ENCODE data around the gene HCRTR1. TPM values are rescaled to one million over a fixed set of nuclear protein-coding genes. Genes with fewer than 3 reads are reported as not detected.
A peak's percentile ranks its signal among the peaks of the same experiment; 100 is the strongest.

Gene HCRTR1
- total RNA-seq, 4 donors from 2014 or later, result 0.59 TPM; not detected in 3

DNA sequence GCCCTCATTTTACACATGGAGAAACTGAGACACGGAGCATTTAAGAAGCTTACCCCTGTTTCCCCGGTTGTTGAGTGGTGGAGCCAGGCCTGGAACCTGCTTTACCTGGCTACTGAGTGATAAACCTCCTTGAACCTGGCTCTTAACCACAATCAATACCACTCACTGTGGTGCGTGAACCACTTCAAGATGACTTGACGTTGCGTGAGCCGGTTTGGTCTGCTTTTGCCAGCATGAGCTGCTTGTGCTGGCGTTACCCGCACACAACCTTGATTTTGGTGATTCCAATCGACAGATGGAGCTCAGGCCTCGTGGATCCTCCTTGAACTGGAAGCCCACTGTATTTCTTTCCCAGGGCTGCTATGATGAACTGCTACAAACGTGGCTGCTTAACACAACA is 47.3 kb upstream of the HCRTR1 start:
- TF ChIP-seq POLR2A (IDR thresholded peaks at IDR 0.05), result no peak
- TF ChIP-seq, protein P1, sequence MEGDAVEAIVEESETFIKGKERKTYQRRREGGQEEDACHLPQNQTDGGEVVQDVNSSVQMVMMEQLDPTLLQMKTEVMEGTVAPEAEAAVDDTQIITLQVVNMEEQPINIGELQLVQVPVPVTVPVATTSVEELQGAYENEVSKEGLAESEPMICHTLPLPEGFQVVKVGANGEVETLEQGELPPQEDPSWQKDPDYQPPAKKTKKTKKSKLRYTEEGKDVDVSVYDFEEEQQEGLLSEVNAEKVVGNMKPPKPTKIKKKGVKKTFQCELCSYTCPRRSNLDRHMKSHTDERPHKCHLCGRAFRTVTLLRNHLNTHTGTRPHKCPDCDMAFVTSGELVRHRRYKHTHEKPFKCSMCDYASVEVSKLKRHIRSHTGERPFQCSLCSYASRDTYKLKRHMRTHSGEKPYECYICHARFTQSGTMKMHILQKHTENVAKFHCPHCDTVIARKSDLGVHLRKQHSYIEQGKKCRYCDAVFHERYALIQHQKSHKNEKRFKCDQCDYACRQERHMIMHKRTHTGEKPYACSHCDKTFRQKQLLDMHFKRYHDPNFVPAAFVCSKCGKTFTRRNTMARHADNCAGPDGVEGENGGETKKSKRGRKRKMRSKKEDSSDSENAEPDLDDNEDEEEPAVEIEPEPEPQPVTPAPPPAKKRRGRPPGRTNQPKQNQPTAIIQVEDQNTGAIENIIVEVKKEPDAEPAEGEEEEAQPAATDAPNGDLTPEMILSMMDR (IDR thresholded peaks at IDR 0.05 in 4 of 5, conservative IDR thresholded peaks at IDR 0.05 in 1 of 5), result no peak
- DNase-seq (no peak), ATAC-seq (no peak)
- intact Hi-C loops (cut with DNase I; ENCODE audit: low total_unique reads), result no loop called here
- no peaks in the 10 kb centered on the region for H3K36me3 ChIP-seq
- peaks cover 0 to 10% of the 10 kb centered on the region in 2 donors for H3K4me1 ChIP-seq
- no peak overlapping the region for H3K27ac ChIP-seq
- no peak overlapping the region for H3K4me3 ChIP-seq
- no peaks in the 10 kb centered on the region for H3K27me3 ChIP-seq
- in situ Hi-C loops (cut with MboI; ENCODE audit: low sequenced_read_pairs in 4 of 4), result loop anchor here in 2 of 4 donors (25.0 kb wide), 1 partner anchor 217 kb away; no protein-coding TSS in a partner anchor
- H3K9me3 ChIP-seq, result no peaks in the 10 kb centered on the region

DNA sequence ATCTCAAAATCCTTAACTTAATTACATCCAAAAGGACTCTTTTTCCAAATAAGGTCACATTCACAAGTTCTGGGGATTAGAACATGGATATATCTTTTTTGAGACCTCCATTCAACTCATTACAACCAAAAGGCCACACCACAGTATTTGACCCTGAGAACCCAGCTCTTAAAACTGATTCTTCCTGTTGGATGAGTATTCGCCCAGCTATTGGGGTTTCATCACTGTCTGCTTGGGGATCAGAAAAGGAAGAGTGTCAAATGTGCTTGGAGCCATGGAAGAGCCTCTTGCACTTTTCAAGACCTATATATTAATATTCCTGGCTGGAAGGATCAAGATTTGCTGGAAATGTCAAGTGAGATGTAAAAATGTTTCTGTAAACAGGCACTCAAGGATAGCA is 46.6 kb upstream of the HCRTR1 start:
- Histone ChIP-seq H3K36me3 (no peaks in the 10 kb centered on the region), H3K9me3 (no peaks in the 10 kb centered on the region), H3K27me3 (no peaks in the 10 kb centered on the region), H3K27ac (no peak overlapping the region), H3K4me3 (no peak overlapping the region), H3K4me1 (peaks cover 0 to 10% of the 10 kb centered on the region in 2 donors)
- DNase-seq (no peak), ATAC-seq (no peak)
- no peak for TF ChIP-seq POLR2A (IDR thresholded peaks at IDR 0.05)
- TF ChIP-seq, protein P1 (IDR thresholded peaks at IDR 0.05 in 4 of 5, conservative IDR thresholded peaks at IDR 0.05 in 1 of 5), result no peak
- intact Hi-C loops (cut with DNase I; ENCODE audit: low total_unique reads), result no loop called here
- in situ Hi-C loops (cut with MboI; ENCODE audit: low sequenced_read_pairs in 4 of 4), result loop anchor here in 2 of 4 donors (25.0 kb wide), 1 partner anchor 216 kb away; no protein-coding TSS in a partner anchor

DNA sequence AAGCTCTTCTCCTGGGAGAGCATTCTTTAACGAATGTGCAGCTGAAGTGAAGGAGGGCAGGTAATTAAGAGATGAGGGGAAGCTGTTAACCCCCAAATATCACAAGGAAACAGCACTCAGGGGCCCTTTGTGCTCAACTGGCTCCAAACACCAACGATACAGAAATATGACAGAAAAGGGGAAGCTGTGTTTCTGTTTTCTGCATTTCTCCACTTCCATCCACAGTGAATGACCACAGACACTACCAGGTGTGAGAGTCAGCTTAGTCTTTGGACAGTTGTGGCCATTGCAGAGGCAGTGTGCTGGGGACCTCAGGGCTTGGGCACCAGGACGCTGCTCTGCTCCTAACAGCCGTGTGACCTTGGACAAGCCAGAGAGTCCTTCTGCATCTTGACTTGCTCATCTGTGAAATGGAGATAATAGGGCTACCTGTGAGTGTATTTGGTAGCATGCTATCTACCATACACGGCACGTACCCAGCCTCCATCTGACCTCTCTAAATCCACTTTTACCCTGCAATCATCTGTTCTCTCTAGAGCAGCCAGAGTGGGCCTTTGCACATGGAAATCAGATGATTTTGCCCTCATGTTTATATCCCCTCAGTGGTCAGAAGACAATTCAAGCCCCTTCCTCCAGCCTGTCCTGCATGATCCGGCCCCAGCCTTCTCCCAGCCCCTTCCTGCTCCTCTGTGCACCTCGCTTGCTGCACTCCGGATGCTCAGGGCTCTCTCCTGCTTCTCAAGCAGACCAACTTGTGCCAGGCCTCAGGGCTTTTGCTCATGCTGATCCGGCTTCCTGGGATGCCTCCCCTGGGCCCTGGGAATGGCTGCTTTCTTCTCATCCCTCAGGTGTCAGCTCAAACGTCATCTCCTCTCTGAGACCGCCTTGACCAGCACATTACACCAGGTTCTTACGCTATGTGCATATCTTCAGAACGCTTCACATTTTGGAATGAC is 45.9 kb upstream of the HCRTR1 start:
- peaks cover 0 to 10% of the 10 kb centered on the region in 2 donors for H3K4me1 ChIP-seq
- no peak overlapping the region for H3K27ac ChIP-seq
- intact Hi-C loops (cut with DNase I; ENCODE audit: low total_unique reads), result no loop called here

DNA sequence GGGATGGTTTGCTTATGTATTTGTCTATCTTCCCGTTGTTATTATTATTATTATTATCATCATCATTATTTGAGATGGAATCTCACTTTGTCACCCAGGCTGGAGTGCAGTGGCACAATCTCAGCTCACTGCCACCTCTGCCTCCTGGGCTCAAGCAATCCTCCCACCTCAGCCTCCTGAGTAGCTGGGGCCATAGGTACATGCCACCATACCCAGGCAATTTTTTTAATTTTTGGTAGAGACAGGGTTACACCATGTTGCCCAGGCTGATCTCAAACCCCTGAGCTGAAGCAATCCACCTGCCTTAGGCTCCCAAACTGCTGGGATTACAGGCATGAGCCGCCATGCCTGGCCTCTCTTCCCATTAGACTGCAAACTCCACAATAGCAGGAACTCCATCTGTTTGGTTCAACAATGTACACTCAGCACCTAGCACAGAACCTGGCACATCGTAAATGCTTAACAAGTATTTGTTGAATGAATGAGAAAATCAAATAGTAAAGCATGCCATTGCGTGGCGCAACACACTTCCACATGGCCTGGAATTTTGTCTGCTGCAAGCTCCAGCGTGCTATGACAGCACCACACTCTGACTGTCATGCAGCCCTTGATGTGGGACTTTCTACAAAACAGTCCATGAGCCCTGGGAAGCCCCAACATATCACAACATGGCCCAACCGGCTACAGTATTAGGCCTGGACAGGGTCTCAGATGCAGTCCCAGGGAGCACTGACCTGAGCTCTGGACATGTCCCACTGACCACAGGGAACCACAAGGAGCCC is 45.0 kb upstream of the HCRTR1 start:
- Histone ChIP-seq H3K4me3 (no peak overlapping the region), H3K4me1 (peaks cover 0 to 10% of the 10 kb centered on the region in 2 donors), H3K27me3 (no peaks in the 10 kb centered on the region), H3K27ac (peak overlapping the region; percentile 58 to 77 (median 75)), H3K36me3 (no peaks in the 10 kb centered on the region), H3K9me3 (no peaks in the 10 kb centered on the region)
- intact Hi-C loops (cut with DNase I; ENCODE audit: low total_unique reads), result no loop called here
- ATAC-seq (no peak), DNase-seq (no peak)
- in situ Hi-C loops (cut with MboI; ENCODE audit: low sequenced_read_pairs in 4 of 4), result loop anchor here in 2 of 4 donors (25.0 kb wide), 1 partner anchor 215 kb away; no protein-coding TSS in a partner anchor
- TF ChIP-seq POLR2A (IDR thresholded peaks at IDR 0.05), result no peak
- TF ChIP-seq, protein P1 (IDR thresholded peaks at IDR 0.05 in 4 of 5, conservative IDR thresholded peaks at IDR 0.05 in 1 of 5), result no peak

More for the DNA sequence above, 45.9 kb upstream of the HCRTR1 start:
- Histone ChIP-seq H3K27me3 (no peaks in the 10 kb centered on the region), H3K4me3 (no peak overlapping the region), H3K9me3 (no peaks in the 10 kb centered on the region), H3K36me3 (no peaks in the 10 kb centered on the region)
- ATAC-seq (no peak), DNase-seq (no peak)
- in situ Hi-C loops (cut with MboI; ENCODE audit: low sequenced_read_pairs in 4 of 4), result loop anchor here in 2 of 4 donors (25.0 kb wide), 1 partner anchor 216 kb away; no protein-coding TSS in a partner anchor
- TF ChIP-seq POLR2A (IDR thresholded peaks at IDR 0.05), result no peak
- TF ChIP-seq, protein P1 (IDR thresholded peaks at IDR 0.05 in 4 of 5, conservative IDR thresholded peaks at IDR 0.05 in 1 of 5), result no peak
